H1 (cell line): Measurements from ENCODE around the gene POLR1C. TPM values are rescaled to one million over a fixed set of nuclear protein-coding genes. Genes with fewer than 3 reads are reported as not detected.

Experiments
- CTCF ChIA-PET: fragments of 300-600 bp; sonication (Branson Sonifier 250); formaldehyde crosslinking; loops from one replicate; lab custom pipeline; 2021; ENCODE audit not compliant: partially characterized antibody; lab: Charles Lee
- POLR2A ChIA-PET: fragments of 300-600 bp; sonication (Branson Sonifier 250); formaldehyde crosslinking; loops from one replicate; lab custom pipeline; 2021; ENCODE audit warnings: inconsistent platforms; ENCODE audit not compliant: partially characterized antibody; lab: Charles Lee
- DNase-seq, 2 experiments: peaks; one replicate each; pipeline versions ENCODE4 v3.0.0 to v3.0.0-alpha.2; 2010 to 2022; ENCODE audit warnings: low spot score in 2 of 2, low read depth in 1 of 2, mixed read lengths in 1 of 2
- FAIRE-seq: peaks from 2 replicates; lab custom pipeline; 2011; peaks lifted over from hg19 to GRCh38; lab: Jason Lieb, UNC
- H2AFZ ChIP-seq: 2 replicates; pipeline ENCODE4 v1.8.1; 2012; ENCODE audit warnings: low read length, inconsistent platforms
- H2AK5ac ChIP-seq: 2 replicates; pipeline ENCODE4 v1.6.1; 2013; ENCODE audit warnings: low read depth, low read length
- H2BK120ac ChIP-seq: replicated peaks from 2 replicates; pipeline ENCODE3; 2013; ENCODE audit warnings: low read depth, low read length, inconsistent platforms
- H2BK12ac ChIP-seq: 2 replicates; pipeline ENCODE4 v1.6.1; 2013; ENCODE audit warnings: low read depth, low read length
- H2BK15ac ChIP-seq: 2 replicates; pipeline ENCODE4 v1.6.1; 2013; ENCODE audit warnings: low read length
- H2BK20ac ChIP-seq: 2 replicates; pipeline ENCODE4 v1.6.1; 2013; ENCODE audit warnings: low read length
- H2BK5ac ChIP-seq: 2 replicates; pipeline ENCODE4 v1.6.1; 2013; ENCODE audit warnings: low read depth, low read length
- H3K14ac ChIP-seq: 2 replicates; pipeline ENCODE4 v1.6.1; 2013; ENCODE audit warnings: inconsistent platforms; ENCODE audit not compliant: insufficient read length
- H3K18ac ChIP-seq: 2 replicates; pipeline ENCODE4 v1.6.1; 2013; ENCODE audit warnings: low read length; ENCODE audit errors: extremely low read depth
- H3K23ac ChIP-seq: 2 replicates; pipeline ENCODE4 v1.6.1; 2013; ENCODE audit warnings: inconsistent platforms; ENCODE audit not compliant: insufficient read length
- H3K23me2 ChIP-seq: 2 replicates; pipeline ENCODE4 v1.6.1; 2013; ENCODE audit warnings: low read depth, low read length
- H3K27ac ChIP-seq: 2 replicates; pipeline ENCODE4 v1.6.1; 2011; ENCODE audit warnings: low read depth, low read length, inconsistent platforms
- H3K27me3 ChIP-seq, 4 experiments: replicated peaks in 1 of 4; 1 replicate in 1 of 4; 2 replicates in 3 of 4; pipeline versions ENCODE4 v1.6.1 to v1.8.1; 2011 to 2013; ENCODE audit warnings: low read length in 3 of 4, mild to moderate bottlenecking in 3 of 4, inconsistent platforms in 2 of 4, mixed read lengths in 2 of 4, moderate library complexity in 1 of 4; ENCODE audit not compliant: control insufficient read depth in 3 of 4, insufficient read depth in 3 of 4; ENCODE audit errors: extremely low read depth in 1 of 4
- H3K36me3 ChIP-seq, 4 experiments: 2 replicates each; pipeline versions ENCODE4 v1.6.1 to v1.8.1; 2011 to 2013; ENCODE audit warnings: mild to moderate bottlenecking in 4 of 4, low read length in 3 of 4, moderate library complexity in 2 of 4, control low read depth in 1 of 4, inconsistent platforms in 1 of 4; ENCODE audit not compliant: insufficient read depth in 4 of 4, control insufficient read depth in 2 of 4
- H3K4ac ChIP-seq: replicated peaks from 2 replicates; pipeline ENCODE3; 2013; ENCODE audit warnings: low read length, low read depth, mixed read lengths, inconsistent platforms; ENCODE audit not compliant: insufficient read length
- H3K4me1 ChIP-seq, 4 experiments: replicated peaks in 1 of 4; 1 replicate in 1 of 4; 2 replicates in 3 of 4; pipeline versions ENCODE4 v1.6.1 to v1.8.1; 2011 to 2013; ENCODE audit warnings: low read length in 3 of 4, inconsistent platforms in 2 of 4, mixed read lengths in 1 of 4; ENCODE audit not compliant: insufficient read depth in 4 of 4, control insufficient read depth in 3 of 4
- H3K4me2 ChIP-seq, 2 experiments: 2 replicates each; pipeline versions ENCODE4 v1.6.1 to v1.8.1; 2011 to 2013; ENCODE audit warnings: low read depth in 2 of 2, low read length in 2 of 2, control low read depth in 1 of 2, inconsistent platforms in 1 of 2, mild to moderate bottlenecking in 1 of 2; ENCODE audit not compliant: insufficient read depth in 1 of 2
- H3K4me3 ChIP-seq, 4 experiments: fragments of 200-600, 300-600 bp in 1 of 4; sonication (generic), shearing (Covaris generic), sonication (Bioruptor Twin) in 1 of 4; 2 replicates each; pipeline versions ENCODE4 v1.5.1 to v1.8.1; 2011 to 2016; ENCODE audit warnings: low read length in 4 of 4, low read depth in 3 of 4, control low read depth in 2 of 4, inconsistent platforms in 2 of 4, mild to moderate bottlenecking in 2 of 4, mixed read lengths in 1 of 4, moderate library complexity in 1 of 4; ENCODE audit not compliant: insufficient read depth in 2 of 4; ENCODE audit errors: extremely low read depth in 1 of 4
- H3K56ac ChIP-seq: replicated peaks from 2 replicates; pipeline ENCODE3; 2013; ENCODE audit warnings: low read depth, mild to moderate bottlenecking, mixed read lengths, low read length, inconsistent platforms; ENCODE audit not compliant: insufficient read length
- H3K79me1 ChIP-seq: 2 replicates; pipeline ENCODE4 v1.6.1; 2013; ENCODE audit warnings: low read depth, low read length, control low read depth
- H3K79me2 ChIP-seq, 2 experiments: 2 replicates each; pipeline versions ENCODE4 v1.6.1 to v1.8.1; 2012 to 2013; ENCODE audit warnings: low read length in 2 of 2, mild to moderate bottlenecking in 2 of 2, inconsistent platforms in 1 of 2; ENCODE audit not compliant: insufficient read depth in 2 of 2, control insufficient read depth in 1 of 2
- H3K9ac ChIP-seq, 4 experiments: replicated peaks in 1 of 4; 1 replicate in 1 of 4; 2 replicates in 3 of 4; pipeline versions ENCODE4 v1.6.1 to v1.8.1; 2011 to 2013; ENCODE audit warnings: low read depth in 3 of 4, low read length in 3 of 4, control low read depth in 2 of 4, mild to moderate bottlenecking in 2 of 4, moderate library complexity in 2 of 4, inconsistent platforms in 1 of 4; ENCODE audit errors: extremely low read depth in 1 of 4
- H3K9me3 ChIP-seq, 2 experiments: 2 replicates each; pipeline versions ENCODE4 v1.6.1 to v1.8.1; 2012 to 2013; ENCODE audit warnings: mild to moderate bottlenecking in 2 of 2, moderate library complexity in 2 of 2, control low read depth in 1 of 2, inconsistent platforms in 1 of 2, low read depth in 1 of 2, low read length in 1 of 2, mixed read lengths in 1 of 2; ENCODE audit not compliant: insufficient read depth in 2 of 2
- H4K20me1 ChIP-seq, 2 experiments: replicated peaks in 1 of 2; 2 replicates each; pipeline versions ENCODE3 to v1.8.1; 2011 to 2013; ENCODE audit warnings: inconsistent platforms in 2 of 2, low read length in 2 of 2, mild to moderate bottlenecking in 1 of 2; ENCODE audit not compliant: insufficient read depth in 2 of 2, control insufficient read depth in 1 of 2
- H4K5ac ChIP-seq: 2 replicates; pipeline ENCODE4 v1.6.1; 2013; ENCODE audit warnings: low read length, low read depth, mixed read lengths, inconsistent platforms; ENCODE audit not compliant: insufficient read length
- H4K8ac ChIP-seq: 2 replicates; pipeline ENCODE4 v1.8.0; 2013; ENCODE audit warnings: mild to moderate bottlenecking, moderate library complexity, low read length, inconsistent platforms; ENCODE audit not compliant: insufficient read depth; ENCODE audit errors: extremely low read depth
- H4K91ac ChIP-seq: replicated peaks from 2 replicates; pipeline ENCODE3; 2013; ENCODE audit warnings: low read length, mixed read lengths, inconsistent platforms; ENCODE audit not compliant: insufficient read length
- POLR2A ChIP-seq, 2 experiments: IDR thresholded peaks; 1 replicate in 1 of 2; 2 replicates in 1 of 2; pipeline ENCODE4 v1.6.1; 2011; ENCODE audit warnings: low read depth in 2 of 2, low read length in 2 of 2, mild to moderate bottlenecking in 2 of 2; ENCODE audit errors: control extremely low read depth in 1 of 2
- WGBS, 2 experiments: shearing (Covaris generic) in 1 of 2; methylation state at CpG; one replicate each; pipeline versions ENCODE4 v1.1.6 to v1.1.7; 2013 to 2015; ENCODE audit warnings: low lambda C conversion rate in 2 of 2, mixed read lengths in 2 of 2, inconsistent platforms in 1 of 2, low coverage in 1 of 2, missing lambda C conversion rate in 1 of 2; ENCODE audit not compliant: insufficient replicate concordance in 2 of 2, insufficient coverage in 1 of 2, insufficient read length in 1 of 2; ENCODE audit errors: extremely low coverage in 1 of 2, missing lambda C conversion rate in 1 of 2; 5-methylcytosine and 5-hydroxymethylcytosine counted together
- polyA plus RNA-seq, 7 experiments: library from polyadenylated mRNA; depleted of rRNA in 3 of 7; stranded (reverse) in 5 of 7; unstranded in 2 of 7; fragments of >200 nt in 5 of 7; fragments of 200-250 nt in 2 of 7; gene quantifications; 1 replicate in 5 of 7; 2 replicates in 1 of 7; 4 replicates in 1 of 7; pipeline versions ENCODE4 v1.2.1 to v1.2.3, GENCODE V29; 2011 to 2013; ENCODE audit warnings: missing spikeins in 2 of 7, mixed read lengths in 2 of 7
- total RNA-seq: library from RNA; stranded (reverse); fragmentation: NEBNext Ultra II Directional; extraction: Animal tissue kit (Norgen Biotek cat#: 25700); gene quantifications from 2 replicates; pipeline ENCODE4 v1.2.1, GENCODE V29; 2021

POLR1C gene
- total and polyA plus RNA-seq, 2 of the 8 experiments (the other 6 are each of a cell fraction or from before 2014, with no cell fraction given) = 42.9 to 49.6 TPM

GRCh38 chr6:43544461-43544860, 27.6 kb downstream of the POLR1C start:
- no peaks in the 10 kb centered on the region for H3K23me2 ChIP-seq
- H3K4me2 ChIP-seq = no peak overlapping the region
- H2BK5ac ChIP-seq = no peak overlapping the region
- ChIA-PET POLR2A (interaction anchor here (1.6 to 1.9 kb wide), 2 partner anchors 13 to 19 kb away, joined by 3 to 11 read pairs; no protein-coding TSS in a partner anchor), CTCF (no interaction called here)
- H2AK5ac ChIP-seq = no peak overlapping the region
- DNase-seq (no peak), FAIRE-seq (no peak)
- H3K27ac ChIP-seq = no peak overlapping the region
- H3K4ac ChIP-seq = no peak overlapping the region
- no peak overlapping the region for H2BK12ac ChIP-seq
- no peak for TF ChIP-seq POLR2A (IDR thresholded peaks at IDR 0.05; ENCODE audit: control extremely low read depth in 1 of 2, low read depth in 2 of 2, low read length in 2 of 2)
- no peak overlapping the region for H3K18ac ChIP-seq
- no peak overlapping the region for H3K14ac ChIP-seq
- no peak overlapping the region for H3K4me3 ChIP-seq
- no peaks in the 10 kb centered on the region for H3K9me3 ChIP-seq
- no peak overlapping the region for H2BK15ac ChIP-seq
- no peak overlapping the region for H2BK20ac ChIP-seq
- no peaks in the 10 kb centered on the region for H3K4me1 ChIP-seq
- H2BK120ac ChIP-seq = no peak overlapping the region
- H4K20me1 ChIP-seq = peaks cover 2 to 3% of the 10 kb centered on the region in 2 experiments
- no peaks in the 10 kb centered on the region for H3K79me1 ChIP-seq
- no peak overlapping the region for H3K23ac ChIP-seq
- H2AFZ ChIP-seq = no peak overlapping the region
- peaks cover 30 to 90% (median 70%) of the 10 kb centered on the region in 4 experiments for H3K36me3 ChIP-seq
- H3K9ac ChIP-seq = no peak overlapping the region
- H4K5ac ChIP-seq = no peak overlapping the region
- no peaks in the 10 kb centered on the region; a peak in 1 of 7 replicates for H3K27me3 ChIP-seq
- WGBS, 2 experiments = 92% methylated on average over 4 of the region's 4 CpGs; no CpG with 5 or more reads in 1 of the 2 experiments
- no peaks in the 10 kb centered on the region for H3K79me2 ChIP-seq
- no peak overlapping the region for H4K8ac ChIP-seq
- H4K91ac ChIP-seq = no peak overlapping the region
- H3K56ac ChIP-seq = no peak overlapping the region
